ENCODE data around the gene GRIK4. TPM values are rescaled to one million over a fixed set of nuclear protein-coding genes. Genes with fewer than 3 reads are reported as not detected.
"Not testable (repeated sequence)": the region's sequence is repeated elsewhere in the genome, so short reads cannot be mapped to it uniquely, and the experiment has no call there.

The GRIK4 gene
- total RNA-seq, 1 donor from 2014 or later = 0.89 TPM

DNA sequence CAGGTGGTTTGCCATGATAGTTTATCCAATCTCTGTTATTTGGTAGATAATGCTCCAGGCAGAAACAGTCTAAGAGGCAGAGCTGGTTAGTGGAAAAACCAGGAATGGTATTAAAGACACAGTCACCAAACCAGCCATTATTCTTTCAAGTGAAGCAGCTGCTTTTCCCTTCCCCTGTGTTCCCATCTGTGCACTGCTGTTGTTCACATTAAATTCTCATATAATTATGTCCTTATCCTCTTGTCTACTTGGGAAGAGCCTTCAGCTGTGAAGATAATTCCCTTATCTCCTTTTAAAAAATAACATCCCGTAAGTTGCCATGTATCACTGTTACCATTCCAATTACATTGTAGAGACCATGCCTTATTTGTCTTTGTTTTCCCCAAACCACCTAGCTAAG, 507.2 kb downstream of the GRIK4 start:
- H3K36me3 Mint-ChIP-seq (ENCODE audit: low read depth) = no peaks in the 10 kb centered on the region
- peaks cover 8% of the 10 kb centered on the region for H3K4me1 Mint-ChIP-seq
- peaks cover 35% of the 10 kb centered on the region for H3K27me3 Mint-ChIP-seq (ENCODE audit: low read depth)
- no peak overlapping the region for H3K27ac Mint-ChIP-seq (ENCODE audit: unreplicated experiment)
- DNase-seq (ENCODE audit: low read depth, low spot score) = no peak
- TF ChIP-seq, protein P1, sequence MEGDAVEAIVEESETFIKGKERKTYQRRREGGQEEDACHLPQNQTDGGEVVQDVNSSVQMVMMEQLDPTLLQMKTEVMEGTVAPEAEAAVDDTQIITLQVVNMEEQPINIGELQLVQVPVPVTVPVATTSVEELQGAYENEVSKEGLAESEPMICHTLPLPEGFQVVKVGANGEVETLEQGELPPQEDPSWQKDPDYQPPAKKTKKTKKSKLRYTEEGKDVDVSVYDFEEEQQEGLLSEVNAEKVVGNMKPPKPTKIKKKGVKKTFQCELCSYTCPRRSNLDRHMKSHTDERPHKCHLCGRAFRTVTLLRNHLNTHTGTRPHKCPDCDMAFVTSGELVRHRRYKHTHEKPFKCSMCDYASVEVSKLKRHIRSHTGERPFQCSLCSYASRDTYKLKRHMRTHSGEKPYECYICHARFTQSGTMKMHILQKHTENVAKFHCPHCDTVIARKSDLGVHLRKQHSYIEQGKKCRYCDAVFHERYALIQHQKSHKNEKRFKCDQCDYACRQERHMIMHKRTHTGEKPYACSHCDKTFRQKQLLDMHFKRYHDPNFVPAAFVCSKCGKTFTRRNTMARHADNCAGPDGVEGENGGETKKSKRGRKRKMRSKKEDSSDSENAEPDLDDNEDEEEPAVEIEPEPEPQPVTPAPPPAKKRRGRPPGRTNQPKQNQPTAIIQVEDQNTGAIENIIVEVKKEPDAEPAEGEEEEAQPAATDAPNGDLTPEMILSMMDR (conservative IDR thresholded peaks at IDR 0.05) = no peak
- H3K4me3 Mint-ChIP-seq = no peak overlapping the region
- no peaks in the 10 kb centered on the region for H3K9me3 Mint-ChIP-seq

DNA sequence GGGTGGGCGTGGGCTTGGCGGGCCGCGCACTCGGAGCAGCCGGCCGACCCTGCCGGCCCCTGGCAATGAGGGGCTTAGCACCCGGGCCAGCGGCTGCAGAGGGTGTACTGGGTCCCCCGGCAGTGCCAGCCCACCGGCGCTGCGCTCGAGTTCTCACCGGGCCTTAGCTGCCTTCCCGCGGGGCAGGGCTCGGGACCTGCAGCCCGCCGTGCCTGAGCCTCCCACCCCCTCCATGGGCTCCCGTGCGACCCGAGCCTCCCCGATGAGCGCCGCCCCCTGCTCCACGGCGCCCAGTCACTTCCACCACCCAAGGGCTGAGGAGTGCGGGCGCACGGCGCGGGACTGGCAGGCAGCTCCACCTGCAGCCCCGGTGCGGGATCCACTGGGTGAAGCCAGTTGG, 510.2 kb downstream of the GRIK4 start:
- not testable (repeated sequence) for H3K4me3 Mint-ChIP-seq; H3K27ac Mint-ChIP-seq (ENCODE audit: unreplicated experiment); H3K9me3 Mint-ChIP-seq; DNase-seq (ENCODE audit: low read depth, low spot score); H3K36me3 Mint-ChIP-seq (ENCODE audit: low read depth)
- peaks cover 27% of the 10 kb centered on the region for H3K27me3 Mint-ChIP-seq (ENCODE audit: low read depth)
- H3K4me1 Mint-ChIP-seq = peaks cover 25% of the 10 kb centered on the region

DNA sequence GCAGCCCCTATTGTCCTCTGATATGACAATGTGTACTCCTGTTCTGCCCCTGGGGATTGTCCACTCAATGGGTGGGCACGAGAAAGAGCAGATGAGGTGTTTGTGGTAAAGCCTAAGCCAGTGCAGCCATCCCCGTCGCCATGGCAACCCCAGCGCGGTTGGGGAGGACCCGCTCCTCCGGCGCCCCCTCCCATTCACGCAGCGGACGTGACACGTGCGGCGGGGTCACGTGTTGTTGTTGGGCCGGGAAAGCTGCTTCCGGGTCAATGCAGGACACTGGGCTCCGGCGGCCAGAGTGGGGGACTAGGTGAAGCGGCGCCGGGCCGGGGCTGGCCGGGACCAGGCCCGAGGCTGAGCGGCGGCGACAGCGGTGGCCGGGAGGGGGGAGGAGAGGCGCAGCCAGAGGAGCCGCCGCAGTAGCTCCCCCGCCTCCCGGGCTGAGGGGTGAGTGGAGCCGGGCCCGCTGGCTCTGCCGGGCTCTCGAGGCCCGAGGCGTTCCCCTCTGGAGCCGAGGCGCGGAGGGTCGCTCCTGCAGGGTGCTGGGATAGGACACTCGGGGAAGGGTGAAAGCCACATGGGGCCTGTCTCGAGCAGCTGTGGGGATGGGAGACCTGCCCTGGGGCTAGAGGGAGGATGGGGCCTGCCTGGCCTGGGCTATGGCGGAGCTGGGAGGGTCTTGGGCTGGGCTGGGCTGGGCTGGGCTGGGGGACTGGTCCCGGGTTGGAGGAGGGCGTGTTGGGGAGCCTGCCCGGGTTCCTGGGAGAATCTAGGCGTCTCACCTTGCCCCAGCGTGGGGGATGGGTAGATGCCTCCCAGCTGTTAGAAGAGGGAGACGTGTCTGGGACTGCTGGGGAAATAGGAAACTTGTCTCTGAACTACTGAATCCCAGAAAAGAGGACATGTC, 512.6 kb downstream of the GRIK4 start, which contains the start of gene TBCEL:
Gene TBCEL, plus strand, starts transcription at position 255 of the 904 bp plus-strand sequence. CDS start 21,589 bp downstream, outside the sequence.
- Mint-ChIP-seq H3K36me3 (ENCODE audit: low read depth) (no peaks in the 10 kb centered on the region), H3K4me1 (peaks cover 25% of the 10 kb centered on the region), H3K27ac (ENCODE audit: unreplicated experiment) (peak within 1 kb of the TSS; percentile 46), H3K4me3 (peak within 1 kb of the TSS; percentile 92), H3K27me3 (ENCODE audit: low read depth) (peaks cover 9% of the 10 kb centered on the region), H3K9me3 (no peaks in the 10 kb centered on the region)
- DNase-seq (ENCODE audit: low read depth, low spot score) = peak; percentile 91
- TF ChIP-seq, protein P1 (conservative IDR thresholded peaks at IDR 0.05) = no peak

DNA sequence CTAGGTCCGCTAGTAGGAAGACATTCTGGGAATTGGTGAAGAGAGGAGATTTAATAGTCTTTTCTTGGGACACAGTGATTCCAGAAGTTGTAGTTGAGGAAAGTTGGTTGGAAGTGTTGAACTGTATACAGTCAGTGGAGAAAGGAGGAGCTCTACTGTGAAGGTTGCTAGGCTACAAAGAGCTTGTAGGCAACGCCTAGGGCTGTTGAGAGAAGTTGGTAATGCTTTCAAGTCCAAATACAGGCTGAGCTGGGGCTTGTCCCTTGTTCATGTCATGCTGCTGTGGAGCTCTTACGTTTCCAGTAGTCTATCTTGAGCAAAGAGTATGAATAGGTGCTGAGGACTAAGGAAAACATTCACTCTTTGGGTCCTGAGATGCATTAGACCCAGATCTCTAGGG, 513.4 kb downstream of the GRIK4 start:
- peaks cover 3% of the 10 kb centered on the region for H3K27me3 Mint-ChIP-seq (ENCODE audit: low read depth)
- peak overlapping the region; percentile 36 for H3K27ac Mint-ChIP-seq (ENCODE audit: unreplicated experiment)
- no peaks in the 10 kb centered on the region for H3K9me3 Mint-ChIP-seq
- no peaks in the 10 kb centered on the region for H3K36me3 Mint-ChIP-seq (ENCODE audit: low read depth)
- TF ChIP-seq, protein P1 (conservative IDR thresholded peaks at IDR 0.05) = no peak
- H3K4me1 Mint-ChIP-seq = peaks cover 25% of the 10 kb centered on the region
- H3K4me3 Mint-ChIP-seq = peak overlapping the region; percentile 92
- no peak for DNase-seq (ENCODE audit: low read depth, low spot score)

DNA sequence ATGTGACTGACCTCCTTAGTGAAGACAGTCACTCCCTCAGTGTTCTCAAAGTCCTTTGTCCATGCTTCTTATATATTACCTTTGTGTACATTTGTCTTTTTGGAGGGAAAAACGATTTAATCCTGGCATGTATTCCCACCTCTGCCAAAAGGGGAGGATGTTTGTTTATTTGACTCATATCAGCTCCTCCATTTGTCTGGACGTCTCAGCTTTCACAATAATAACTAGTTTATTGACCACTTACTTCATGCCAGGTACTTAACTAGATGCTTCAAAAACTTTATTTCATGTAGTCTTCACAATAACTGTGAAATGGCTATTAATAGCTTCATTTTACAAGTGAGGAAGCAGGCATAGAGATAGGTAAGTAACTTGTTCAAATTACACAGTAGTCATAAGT, 517.6 kb downstream of the GRIK4 start:
- Mint-ChIP-seq H3K27me3 (ENCODE audit: low read depth) (no peaks in the 10 kb centered on the region), H3K27ac (ENCODE audit: unreplicated experiment) (no peak overlapping the region), H3K9me3 (no peaks in the 10 kb centered on the region), H3K4me3 (no peak overlapping the region), H3K4me1 (peaks cover 15% of the 10 kb centered on the region), H3K36me3 (ENCODE audit: low read depth) (peaks cover 2% of the 10 kb centered on the region)
- no peak for DNase-seq (ENCODE audit: low read depth, low spot score)
- TF ChIP-seq, protein P1 (conservative IDR thresholded peaks at IDR 0.05) = no peak

DNA sequence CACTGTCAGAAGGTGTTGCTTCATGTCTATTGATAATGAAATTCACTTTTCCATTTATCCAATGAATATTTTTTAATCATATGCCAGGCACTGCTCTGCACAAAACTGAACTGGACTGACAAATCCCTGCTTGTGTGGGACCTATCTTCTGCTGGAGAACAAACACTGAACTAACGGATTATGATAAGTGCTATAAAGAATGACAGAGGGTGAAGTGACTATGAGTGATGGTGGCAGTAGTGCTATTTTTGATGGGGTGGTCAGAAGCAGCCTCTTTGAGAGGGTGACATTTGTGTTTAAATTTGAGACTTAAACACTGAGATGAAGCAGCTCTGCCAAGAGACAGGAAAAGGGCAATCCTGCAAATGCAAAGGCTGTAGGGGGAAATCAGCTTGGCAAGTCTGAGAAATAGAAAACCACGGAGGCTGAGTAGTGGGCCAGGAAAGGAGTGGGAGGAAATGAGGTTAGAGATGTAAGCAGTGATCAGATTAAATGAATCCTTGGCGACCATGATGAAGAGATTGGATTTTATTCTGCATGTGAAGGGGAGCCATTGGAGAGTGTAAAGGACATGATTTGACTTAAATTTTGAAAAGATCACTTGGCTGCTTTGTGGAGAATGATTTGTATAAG, 518.4 kb downstream of the GRIK4 start:
- H3K4me1 Mint-ChIP-seq = peaks cover 9% of the 10 kb centered on the region
- no peaks in the 10 kb centered on the region for H3K27me3 Mint-ChIP-seq (ENCODE audit: low read depth)
- peaks cover 2% of the 10 kb centered on the region for H3K36me3 Mint-ChIP-seq (ENCODE audit: low read depth)
- no peak overlapping the region for H3K27ac Mint-ChIP-seq (ENCODE audit: unreplicated experiment)
- no peak overlapping the region for H3K4me3 Mint-ChIP-seq
- no peak for DNase-seq (ENCODE audit: low read depth, low spot score)
- TF ChIP-seq, protein P1 (conservative IDR thresholded peaks at IDR 0.05) = no peak
- no peaks in the 10 kb centered on the region for H3K9me3 Mint-ChIP-seq
